Activated naive CD8-positive, alpha-beta T cell treated with anti-CD3 and anti-CD28 coated beads, Interleukin-2, amount 10 ng/mL, durations not matched to agents 7 days and 5 days (primary cell): ENCODE data around the gene FIGN. TPM values are rescaled to one million over a fixed set of nuclear protein-coding genes. Genes with fewer than 3 reads are reported as not detected.

Experiments used
- ATAC-seq: fragments of 150-1000 bp; cut with Tn5 transposase; one replicate; pipeline ENCODE4 v1.10.0; 2021; ENCODE audit warnings: low read depth, moderate library complexity
- POLR2A ChIA-PET: fragments of 350-600 bp; sonication (Branson Sonifier 250); formaldehyde crosslinking; loops from one replicate; lab custom pipeline; 2021; ENCODE audit warnings: antibody characterized with exemption; lab: Charles Lee
- DNase-seq: peaks from one replicate; pipeline ENCODE4 v3.0.0; 2021
- H3K27ac Mint-ChIP-seq: one replicate; pipeline ENCODE4 v1.8.0; 2022; ENCODE audit warnings: mild to moderate bottlenecking, mixed read lengths
- H3K27me3 Mint-ChIP-seq: one replicate; pipeline ENCODE4 v1.8.0; 2022; ENCODE audit warnings: mild to moderate bottlenecking, moderate library complexity, mixed read lengths
- H3K36me3 Mint-ChIP-seq: one replicate; pipeline ENCODE4 v1.8.0; 2021; ENCODE audit warnings: mild to moderate bottlenecking, mixed read lengths
- H3K4me1 Mint-ChIP-seq: one replicate; pipeline ENCODE4 v1.8.0; 2021; ENCODE audit warnings: mixed read lengths
- H3K4me3 Mint-ChIP-seq: one replicate; pipeline ENCODE4 v1.8.0; 2022; ENCODE audit warnings: mild to moderate bottlenecking, moderate library complexity, mixed read lengths
- H3K9me3 Mint-ChIP-seq: one replicate; pipeline ENCODE4 v1.8.0; 2021; ENCODE audit warnings: mixed read lengths
- total RNA-seq, 2 experiments: library from RNA; stranded (reverse); gene quantifications; one replicate each; pipeline ENCODE4 v1.2.3, GENCODE V29; 2021

FIGN gene
- total RNA-seq, 2 experiments from 2014 or later, result not detected

DNA sequence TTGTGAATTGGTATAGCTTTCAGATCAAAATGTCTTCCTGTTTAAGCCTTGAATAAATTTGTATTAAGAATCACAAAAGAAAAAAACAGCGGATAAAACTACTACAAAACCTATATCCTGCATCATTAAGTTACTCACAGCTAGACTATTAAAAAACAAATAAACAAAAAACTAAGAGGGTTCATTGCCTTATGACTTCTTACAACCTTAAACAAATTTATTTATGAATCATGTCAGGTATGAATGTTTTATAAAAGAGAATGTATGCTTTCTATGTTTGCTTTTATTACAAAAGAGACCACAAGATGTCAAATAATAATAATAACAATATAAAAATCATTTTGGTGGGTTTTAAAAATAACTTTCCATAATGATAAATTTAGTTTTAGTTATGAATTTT, 109.6 kb downstream of the FIGN start:
- POLR2A ChIA-PET, result no interaction called here

GRCh38 chr2:163625632-163626031, 110.2 kb downstream of the FIGN start:
- Mint-ChIP-seq H3K36me3 (no peaks in the 10 kb centered on the region), H3K4me3 (no peak overlapping the region), H3K9me3 (no peaks in the 10 kb centered on the region), H3K27me3 (no peaks in the 10 kb centered on the region), H3K4me1 (no peaks in the 10 kb centered on the region), H3K27ac (no peak overlapping the region)
- POLR2A ChIA-PET, result no interaction called here
- ATAC-seq, result no peak
- DNase-seq, result no peak

More for the DNA sequence above, 109.6 kb downstream of the FIGN start:
- no peaks in the 10 kb centered on the region for H3K9me3 Mint-ChIP-seq
- no peak for DNase-seq
- no peak overlapping the region for H3K27ac Mint-ChIP-seq
- H3K4me1 Mint-ChIP-seq, result no peaks in the 10 kb centered on the region
- H3K4me3 Mint-ChIP-seq, result no peak overlapping the region
- H3K27me3 Mint-ChIP-seq, result no peaks in the 10 kb centered on the region
- ATAC-seq, result no peak
- no peaks in the 10 kb centered on the region for H3K36me3 Mint-ChIP-seq

DNA sequence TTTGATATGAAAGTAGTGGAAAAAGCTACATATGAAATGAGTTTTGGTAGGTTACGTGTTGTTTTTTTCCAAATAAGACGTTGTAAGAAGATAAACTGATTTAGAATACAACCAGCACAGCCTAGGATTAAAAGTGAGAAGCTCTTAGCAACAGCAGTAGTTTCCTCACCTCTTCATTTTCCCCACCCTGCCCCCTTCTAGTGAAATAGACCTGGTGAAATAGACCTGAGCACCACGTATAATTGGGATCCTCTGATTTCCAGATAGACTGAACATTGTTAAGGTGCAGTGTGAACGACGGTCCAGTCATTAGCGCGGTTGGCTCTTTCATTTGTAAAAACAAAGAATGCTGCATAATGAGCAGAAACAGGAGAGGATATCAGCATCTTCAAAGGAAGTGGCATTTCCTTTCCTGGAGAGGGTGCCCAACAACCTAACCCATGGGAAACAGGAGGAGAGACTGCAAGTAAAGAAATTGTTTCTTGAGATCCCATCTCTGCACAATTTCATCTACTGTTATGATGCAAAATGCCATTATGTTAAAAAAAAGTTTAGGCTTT, 114.3 kb downstream of the FIGN start:
- no peaks in the 10 kb centered on the region for H3K4me1 Mint-ChIP-seq
- H3K27me3 Mint-ChIP-seq, result no peaks in the 10 kb centered on the region
- POLR2A ChIA-PET, result no interaction called here
- no peak overlapping the region for H3K4me3 Mint-ChIP-seq
- ATAC-seq (no peak), DNase-seq (no peak)
- H3K27ac Mint-ChIP-seq, result no peak overlapping the region
- no peaks in the 10 kb centered on the region for H3K9me3 Mint-ChIP-seq
- H3K36me3 Mint-ChIP-seq, result no peaks in the 10 kb centered on the region

DNA sequence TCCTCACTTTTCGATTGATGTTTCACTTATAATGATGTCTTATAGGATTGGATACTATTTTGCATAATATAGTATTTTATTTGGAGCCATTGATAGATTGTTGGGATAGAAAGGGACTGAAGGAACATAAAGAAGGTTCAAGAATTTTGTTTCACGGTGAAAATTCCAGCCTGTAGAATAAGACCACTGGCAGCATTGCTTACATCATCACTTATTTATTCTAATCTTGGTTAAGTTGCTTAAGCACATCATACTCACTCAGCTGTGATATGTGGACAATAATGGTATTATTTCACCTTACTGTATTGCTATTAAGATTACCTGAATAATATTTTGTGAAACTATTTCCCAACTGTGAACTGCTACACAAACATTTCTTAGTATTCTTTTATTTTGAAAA, 118.3 kb downstream of the FIGN start:
- H3K4me3 Mint-ChIP-seq, result no peak overlapping the region
- H3K27me3 Mint-ChIP-seq, result no peaks in the 10 kb centered on the region
- H3K36me3 Mint-ChIP-seq, result no peaks in the 10 kb centered on the region
- no peak for DNase-seq
- POLR2A ChIA-PET, result no interaction called here
- no peak for ATAC-seq
- H3K9me3 Mint-ChIP-seq, result no peaks in the 10 kb centered on the region
- H3K27ac Mint-ChIP-seq, result no peak overlapping the region
- no peaks in the 10 kb centered on the region for H3K4me1 Mint-ChIP-seq

GRCh38 chr2:163613266-163613731, 122.5 kb downstream of the FIGN start:
- no peak overlapping the region for H3K4me3 Mint-ChIP-seq
- no peaks in the 10 kb centered on the region for H3K9me3 Mint-ChIP-seq
- no peak for DNase-seq
- H3K27me3 Mint-ChIP-seq, result no peaks in the 10 kb centered on the region
- no peaks in the 10 kb centered on the region for H3K36me3 Mint-ChIP-seq
- no peak overlapping the region for H3K27ac Mint-ChIP-seq
- no peaks in the 10 kb centered on the region for H3K4me1 Mint-ChIP-seq
- no peak for ATAC-seq
- POLR2A ChIA-PET, result no interaction called here

DNA sequence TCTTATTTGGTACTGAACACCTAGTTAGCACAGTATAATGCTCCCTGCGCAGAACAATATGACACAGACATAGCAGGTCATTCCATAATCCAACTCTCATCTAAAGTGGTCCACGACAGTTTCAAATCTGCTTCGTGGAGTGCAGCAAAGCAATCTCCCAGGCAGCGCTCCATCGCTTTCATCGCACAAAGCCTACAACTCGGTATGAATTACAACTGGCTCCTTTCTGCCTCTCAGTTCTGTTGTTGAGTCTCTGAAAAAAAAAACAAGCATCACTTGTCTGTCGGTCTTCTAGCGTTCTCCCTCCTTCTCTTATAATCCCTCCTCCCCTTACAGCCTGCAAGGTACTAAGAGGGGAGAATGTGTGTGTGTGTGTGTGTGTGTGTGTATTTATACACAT, 123.5 kb downstream of the FIGN start:
- no peak for DNase-seq
- Mint-ChIP-seq H3K4me1 (no peaks in the 10 kb centered on the region), H3K27me3 (no peaks in the 10 kb centered on the region), H3K27ac (no peak overlapping the region), H3K9me3 (no peaks in the 10 kb centered on the region), H3K4me3 (no peak overlapping the region), H3K36me3 (no peaks in the 10 kb centered on the region)
- ATAC-seq, result no peak
- POLR2A ChIA-PET, result no interaction called here

DNA sequence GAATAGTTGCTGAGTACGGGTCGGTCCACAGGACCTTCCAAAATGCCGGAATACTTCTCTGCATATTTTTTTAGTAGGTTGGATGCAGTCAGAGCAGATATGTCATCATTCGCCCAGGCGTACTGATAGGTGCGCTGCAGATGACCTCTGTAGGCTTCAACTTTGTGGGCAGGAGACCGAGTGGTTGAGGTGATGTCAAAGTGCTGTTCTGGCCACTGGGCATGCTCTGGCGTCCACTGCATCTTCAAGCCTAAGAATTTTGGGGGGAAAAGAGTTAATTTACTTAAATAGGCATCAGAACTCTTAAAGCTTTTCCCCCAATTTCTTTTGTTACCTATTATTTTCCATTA, 124.3 kb downstream of the FIGN start:
- H3K4me1 Mint-ChIP-seq, result no peaks in the 10 kb centered on the region
- H3K36me3 Mint-ChIP-seq, result no peaks in the 10 kb centered on the region
- H3K27me3 Mint-ChIP-seq, result no peaks in the 10 kb centered on the region
- H3K4me3 Mint-ChIP-seq, result no peak overlapping the region
- H3K27ac Mint-ChIP-seq, result no peak overlapping the region
- POLR2A ChIA-PET, result no interaction called here
- H3K9me3 Mint-ChIP-seq, result no peaks in the 10 kb centered on the region
- DNase-seq (no peak), ATAC-seq (no peak)

GRCh38 chr2:163610817-163611556, 124.8 kb downstream of the FIGN start:
- no peak for ATAC-seq
- Mint-ChIP-seq H3K27ac (no peak overlapping the region), H3K4me1 (no peaks in the 10 kb centered on the region), H3K4me3 (no peak overlapping the region), H3K27me3 (no peaks in the 10 kb centered on the region), H3K9me3 (no peaks in the 10 kb centered on the region), H3K36me3 (no peaks in the 10 kb centered on the region)
- no peak for DNase-seq
- POLR2A ChIA-PET, result no interaction called here

- Mint-ChIP-seq H3K27me3 (no peaks in the 10 kb centered on the region), H3K36me3 (no peaks in the 10 kb centered on the region), H3K9me3 (no peaks in the 10 kb centered on the region), H3K4me1 (no peaks in the 10 kb centered on the region), H3K27ac (no peak overlapping the region), H3K4me3 (no peak overlapping the region)
- POLR2A ChIA-PET, result no interaction called here
- ATAC-seq (no peak), DNase-seq (no peak)
These were observed 128.2 kb downstream of the FIGN start for GRCh38 chr2:163607630-163608029.

DNA sequence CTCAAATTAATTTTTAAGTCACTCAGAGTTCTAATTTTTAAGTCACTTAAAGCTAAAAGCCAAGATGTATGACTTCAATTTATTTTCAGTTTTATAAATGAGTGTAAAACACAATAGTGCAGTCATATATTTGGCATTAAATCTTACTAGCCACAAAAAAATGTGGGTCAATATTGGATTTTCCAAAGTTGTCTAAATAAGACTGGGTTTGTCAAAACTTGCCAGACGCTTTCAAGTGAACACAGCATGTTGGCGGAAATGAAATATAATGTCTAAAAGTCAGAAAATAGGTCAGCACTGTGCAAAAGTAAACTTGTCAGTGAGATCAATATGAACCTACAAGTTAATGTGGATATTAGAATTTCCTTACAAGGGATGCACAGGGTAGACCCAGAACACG, 128.9 kb downstream of the FIGN start:
- Mint-ChIP-seq H3K4me3 (no peak overlapping the region), H3K4me1 (no peaks in the 10 kb centered on the region), H3K27ac (no peak overlapping the region), H3K9me3 (no peaks in the 10 kb centered on the region), H3K27me3 (no peaks in the 10 kb centered on the region), H3K36me3 (no peaks in the 10 kb centered on the region)
- DNase-seq, result no peak
- no peak for ATAC-seq
- POLR2A ChIA-PET, result no interaction called here

- Mint-ChIP-seq H3K36me3 (no peaks in the 10 kb centered on the region), H3K9me3 (no peaks in the 10 kb centered on the region), H3K27ac (no peak overlapping the region), H3K27me3 (no peaks in the 10 kb centered on the region), H3K4me3 (no peak overlapping the region), H3K4me1 (no peaks in the 10 kb centered on the region)
- POLR2A ChIA-PET, result no interaction called here
- DNase-seq (no peak), ATAC-seq (no peak)
These were observed 130.0 kb downstream of the FIGN start for GRCh38 chr2:163605779-163606178.

- Mint-ChIP-seq H3K27ac (no peak overlapping the region), H3K4me1 (no peaks in the 10 kb centered on the region), H3K27me3 (no peaks in the 10 kb centered on the region), H3K9me3 (no peaks in the 10 kb centered on the region), H3K36me3 (no peaks in the 10 kb centered on the region), H3K4me3 (no peak overlapping the region)
- POLR2A ChIA-PET, result no interaction called here
- no peak for DNase-seq
- no peak for ATAC-seq
These were observed 130.8 kb downstream of the FIGN start for GRCh38 chr2:163604941-163605555.

DNA sequence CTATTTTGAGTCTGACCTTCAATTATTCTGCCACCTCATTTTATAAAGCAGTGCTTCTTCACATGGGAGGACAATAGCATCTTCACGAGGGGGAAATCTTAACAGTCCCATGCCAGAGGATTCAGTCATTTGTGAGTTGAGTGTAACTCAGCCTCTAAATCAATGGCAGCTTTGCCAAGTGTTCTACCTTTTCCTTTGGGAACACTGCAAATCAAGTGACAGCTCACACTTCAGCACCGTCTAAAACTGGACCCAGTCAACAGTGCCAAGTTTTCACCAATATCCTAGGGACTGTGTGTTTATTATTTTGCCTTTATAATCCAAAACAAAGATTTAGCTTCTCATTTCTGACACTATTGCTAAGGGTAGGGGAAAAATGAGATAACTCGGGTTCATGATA, 133.6 kb downstream of the FIGN start:
- Mint-ChIP-seq H3K27me3 (no peaks in the 10 kb centered on the region), H3K36me3 (no peaks in the 10 kb centered on the region), H3K4me1 (no peaks in the 10 kb centered on the region), H3K27ac (no peak overlapping the region), H3K9me3 (no peaks in the 10 kb centered on the region), H3K4me3 (no peak overlapping the region)
- DNase-seq (no peak), ATAC-seq (no peak)
- POLR2A ChIA-PET, result no interaction called here

- POLR2A ChIA-PET, result no interaction called here
- Mint-ChIP-seq H3K4me3 (no peak overlapping the region), H3K27me3 (no peaks in the 10 kb centered on the region), H3K9me3 (no peaks in the 10 kb centered on the region), H3K27ac (no peak overlapping the region), H3K4me1 (no peaks in the 10 kb centered on the region), H3K36me3 (no peaks in the 10 kb centered on the region)
- DNase-seq (no peak), ATAC-seq (no peak)
These were observed 134.4 kb downstream of the FIGN start for GRCh38 chr2:163601377-163601776.
